ENCODE data around the gene AMOTL2.

AMOTL2 gene

GRCh38 chr3:134334901-134335280 is 39.4 kb downstream of the AMOTL2 start:
- Histone ChIP-seq H3K4me3 (ENCODE audit: low read length) (no peak overlapping the region), H3K4me1 (ENCODE audit: control insufficient read depth, insufficient read depth, low read length) (peaks cover 58% of the 10 kb centered on the region), H3K36me3 (ENCODE audit: insufficient read depth, low read length) (no peaks in the 10 kb centered on the region), H3K9ac (ENCODE audit: low read depth, low read length) (peak overlapping the region; percentile 69), H3K9me3 (replicated peaks; ENCODE audit: low read length) (no peaks in the 10 kb centered on the region), H3K27me3 (ENCODE audit: control insufficient read depth, insufficient read depth, low read length) (no peaks in the 10 kb centered on the region), H3K4me2 (ENCODE audit: low read length) (no peak overlapping the region)

GRCh38 chr3:134334231-134334900 is 39.9 kb downstream of the AMOTL2 start:
- H3K4me2 ChIP-seq (ENCODE audit: low read length) = no peak overlapping the region
- peaks cover 64% of the 10 kb centered on the region for H3K4me1 ChIP-seq (ENCODE audit: control insufficient read depth, insufficient read depth, low read length)
- H3K9ac ChIP-seq (ENCODE audit: low read depth, low read length) = peak overlapping the region; percentile 69
- H3K27me3 ChIP-seq (ENCODE audit: control insufficient read depth, insufficient read depth, low read length) = no peaks in the 10 kb centered on the region
- H3K9me3 ChIP-seq (replicated peaks; ENCODE audit: low read length) = no peaks in the 10 kb centered on the region
- H3K36me3 ChIP-seq (ENCODE audit: insufficient read depth, low read length) = no peaks in the 10 kb centered on the region
- no peak overlapping the region for H3K4me3 ChIP-seq (ENCODE audit: low read length)

GRCh38 chr3:134333522-134334181 is 40.6 kb downstream of the AMOTL2 start:
- no peaks in the 10 kb centered on the region for H3K9me3 ChIP-seq (replicated peaks; ENCODE audit: low read length)
- peaks cover 70% of the 10 kb centered on the region for H3K4me1 ChIP-seq (ENCODE audit: control insufficient read depth, insufficient read depth, low read length)
- H3K27me3 ChIP-seq (ENCODE audit: control insufficient read depth, insufficient read depth, low read length) = no peaks in the 10 kb centered on the region
- no peak overlapping the region for H3K4me2 ChIP-seq (ENCODE audit: low read length)
- no peaks in the 10 kb centered on the region for H3K36me3 ChIP-seq (ENCODE audit: insufficient read depth, low read length)
- peak overlapping the region; percentile 69 for H3K9ac ChIP-seq (ENCODE audit: low read depth, low read length)
- no peak overlapping the region for H3K4me3 ChIP-seq (ENCODE audit: low read length)

GRCh38 chr3:134332344-134332743 is 41.9 kb downstream of the AMOTL2 start:
- Histone ChIP-seq H3K9ac (ENCODE audit: low read depth, low read length) (peak overlapping the region; percentile 69), H3K9me3 (replicated peaks; ENCODE audit: low read length) (no peaks in the 10 kb centered on the region), H3K36me3 (ENCODE audit: insufficient read depth, low read length) (no peaks in the 10 kb centered on the region), H3K4me2 (ENCODE audit: low read length) (no peak overlapping the region), H3K4me1 (ENCODE audit: control insufficient read depth, insufficient read depth, low read length) (peaks cover 82% of the 10 kb centered on the region), H3K27me3 (ENCODE audit: control insufficient read depth, insufficient read depth, low read length) (no peaks in the 10 kb centered on the region), H3K4me3 (ENCODE audit: low read length) (no peak overlapping the region)

GRCh38 chr3:134331811-134332199 is 42.4 kb downstream of the AMOTL2 start:
- no peak overlapping the region for H3K4me3 ChIP-seq (ENCODE audit: low read length)
- H3K4me2 ChIP-seq (ENCODE audit: low read length) = peak overlapping the region; percentile 50
- no peaks in the 10 kb centered on the region for H3K36me3 ChIP-seq (ENCODE audit: insufficient read depth, low read length)
- H3K4me1 ChIP-seq (ENCODE audit: control insufficient read depth, insufficient read depth, low read length) = peaks cover 86% of the 10 kb centered on the region
- no peaks in the 10 kb centered on the region for H3K27me3 ChIP-seq (ENCODE audit: control insufficient read depth, insufficient read depth, low read length)
- peak overlapping the region; percentile 69 for H3K9ac ChIP-seq (ENCODE audit: low read depth, low read length)
- no peaks in the 10 kb centered on the region for H3K9me3 ChIP-seq (replicated peaks; ENCODE audit: low read length)

GRCh38 chr3:134330883-134331810 is 43.1 kb downstream of the AMOTL2 start:
- peaks cover 86% of the 10 kb centered on the region for H3K4me1 ChIP-seq (ENCODE audit: control insufficient read depth, insufficient read depth, low read length)
- no peaks in the 10 kb centered on the region for H3K27me3 ChIP-seq (ENCODE audit: control insufficient read depth, insufficient read depth, low read length)
- H3K9me3 ChIP-seq (replicated peaks; ENCODE audit: low read length) = no peaks in the 10 kb centered on the region
- peak overlapping the region; percentile 69 for H3K9ac ChIP-seq (ENCODE audit: low read depth, low read length)
- no peaks in the 10 kb centered on the region for H3K36me3 ChIP-seq (ENCODE audit: insufficient read depth, low read length)
- H3K4me3 ChIP-seq (ENCODE audit: low read length) = no peak overlapping the region
- peak overlapping the region; percentile 50 for H3K4me2 ChIP-seq (ENCODE audit: low read length)

- no peaks in the 10 kb centered on the region for H3K27me3 ChIP-seq (ENCODE audit: control insufficient read depth, insufficient read depth, low read length)
- H3K9ac ChIP-seq (ENCODE audit: low read depth, low read length) = peak overlapping the region; percentile 90
- H3K4me2 ChIP-seq (ENCODE audit: low read length) = no peak overlapping the region
- H3K4me1 ChIP-seq (ENCODE audit: control insufficient read depth, insufficient read depth, low read length) = peaks cover 89% of the 10 kb centered on the region
- no peaks in the 10 kb centered on the region for H3K36me3 ChIP-seq (ENCODE audit: insufficient read depth, low read length)
- no peaks in the 10 kb centered on the region for H3K9me3 ChIP-seq (replicated peaks; ENCODE audit: low read length)
- no peak overlapping the region for H3K4me3 ChIP-seq (ENCODE audit: low read length)
Measured at GRCh38 chr3:134328846-134329245, 45.4 kb downstream of the AMOTL2 start.

GRCh38 chr3:134328147-134328591 is 46.1 kb downstream of the AMOTL2 start:
- Histone ChIP-seq H3K9ac (ENCODE audit: low read depth, low read length) (peak overlapping the region; percentile 90), H3K4me1 (ENCODE audit: control insufficient read depth, insufficient read depth, low read length) (peaks cover 82% of the 10 kb centered on the region), H3K4me2 (ENCODE audit: low read length) (peak overlapping the region; percentile 66), H3K9me3 (replicated peaks; ENCODE audit: low read length) (no peaks in the 10 kb centered on the region), H3K4me3 (ENCODE audit: low read length) (no peak overlapping the region), H3K27me3 (ENCODE audit: control insufficient read depth, insufficient read depth, low read length) (no peaks in the 10 kb centered on the region), H3K36me3 (ENCODE audit: insufficient read depth, low read length) (no peaks in the 10 kb centered on the region)

- no peaks in the 10 kb centered on the region for H3K36me3 ChIP-seq (ENCODE audit: insufficient read depth, low read length)
- peak overlapping the region; percentile 90 for H3K9ac ChIP-seq (ENCODE audit: low read depth, low read length)
- peaks cover 80% of the 10 kb centered on the region for H3K4me1 ChIP-seq (ENCODE audit: control insufficient read depth, insufficient read depth, low read length)
- H3K4me3 ChIP-seq (ENCODE audit: low read length) = peak overlapping the region; percentile 57
- peak overlapping the region; percentile 74 for H3K4me2 ChIP-seq (ENCODE audit: low read length)
- no peaks in the 10 kb centered on the region for H3K9me3 ChIP-seq (replicated peaks; ENCODE audit: low read length)
- H3K27me3 ChIP-seq (ENCODE audit: control insufficient read depth, insufficient read depth, low read length) = no peaks in the 10 kb centered on the region
Measured at GRCh38 chr3:134327594-134327975, 46.7 kb downstream of the AMOTL2 start.

- H3K4me2 ChIP-seq (ENCODE audit: low read length) = peak overlapping the region; percentile 74
- H3K36me3 ChIP-seq (ENCODE audit: insufficient read depth, low read length) = no peaks in the 10 kb centered on the region
- no peaks in the 10 kb centered on the region for H3K27me3 ChIP-seq (ENCODE audit: control insufficient read depth, insufficient read depth, low read length)
- peak overlapping the region; percentile 57 for H3K4me3 ChIP-seq (ENCODE audit: low read length)
- peaks cover 74% of the 10 kb centered on the region for H3K4me1 ChIP-seq (ENCODE audit: control insufficient read depth, insufficient read depth, low read length)
- no peaks in the 10 kb centered on the region for H3K9me3 ChIP-seq (replicated peaks; ENCODE audit: low read length)
- H3K9ac ChIP-seq (ENCODE audit: low read depth, low read length) = peak overlapping the region; percentile 90
Measured at GRCh38 chr3:134326760-134327593, 47.3 kb downstream of the AMOTL2 start.

- no peaks in the 10 kb centered on the region for H3K9me3 ChIP-seq (replicated peaks; ENCODE audit: low read length)
- H3K4me1 ChIP-seq (ENCODE audit: control insufficient read depth, insufficient read depth, low read length) = peaks cover 65% of the 10 kb centered on the region
- peak overlapping the region; percentile 72 for H3K9ac ChIP-seq (ENCODE audit: low read depth, low read length)
- H3K27me3 ChIP-seq (ENCODE audit: control insufficient read depth, insufficient read depth, low read length) = no peaks in the 10 kb centered on the region
- H3K36me3 ChIP-seq (ENCODE audit: insufficient read depth, low read length) = no peaks in the 10 kb centered on the region
- H3K4me3 ChIP-seq (ENCODE audit: low read length) = no peak overlapping the region
- peak overlapping the region; percentile 18 for H3K4me2 ChIP-seq (ENCODE audit: low read length)
Measured at GRCh38 chr3:134326126-134326525, 48.1 kb downstream of the AMOTL2 start.

All from skeletal muscle satellite cell (primary cell).